Activated CD4-positive, alpha-beta T cell treated with anti-CD3 and anti-CD28 coated beads, Interleukin-2, amount 50 U/mL, for 24 hours (primary cell): Measurements from ENCODE around the gene ELP4.
"Not testable (repeated sequence)": the region's sequence is repeated elsewhere in the genome, so short reads cannot be mapped to it uniquely, and the experiment has no call there.

Experiments
- DNase-seq, 2 donors: peaks; one replicate each; pipeline ENCODE4 v3.0.0-alpha.2; 2020; ENCODE audit warnings: low read depth in 1 of 2, low spot score in 1 of 2

The ELP4 gene

GRCh38 chr11:31641477-31642062, 132.0 kb downstream of the ELP4 start:
- no peak for DNase-seq

DNA sequence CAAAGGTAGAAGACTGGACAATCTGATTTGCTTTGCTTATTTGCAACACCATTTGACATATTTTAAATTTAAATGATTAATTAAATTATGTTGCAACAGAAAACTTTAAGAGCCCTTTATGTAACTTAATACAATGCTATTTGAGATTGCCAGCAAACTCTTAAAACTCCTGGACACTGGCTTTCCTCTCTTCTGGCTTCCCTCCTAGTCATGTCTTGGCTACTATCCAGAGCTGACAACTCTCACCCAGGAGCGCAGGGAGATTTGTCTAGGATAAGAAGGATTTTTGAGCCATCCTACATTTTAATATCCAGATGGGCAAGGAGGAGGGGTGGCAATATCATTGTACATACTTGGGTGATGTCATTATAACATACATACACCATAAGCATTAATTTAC, 134.3 kb downstream of the ELP4 start:
- DNase-seq = no peak

DNA sequence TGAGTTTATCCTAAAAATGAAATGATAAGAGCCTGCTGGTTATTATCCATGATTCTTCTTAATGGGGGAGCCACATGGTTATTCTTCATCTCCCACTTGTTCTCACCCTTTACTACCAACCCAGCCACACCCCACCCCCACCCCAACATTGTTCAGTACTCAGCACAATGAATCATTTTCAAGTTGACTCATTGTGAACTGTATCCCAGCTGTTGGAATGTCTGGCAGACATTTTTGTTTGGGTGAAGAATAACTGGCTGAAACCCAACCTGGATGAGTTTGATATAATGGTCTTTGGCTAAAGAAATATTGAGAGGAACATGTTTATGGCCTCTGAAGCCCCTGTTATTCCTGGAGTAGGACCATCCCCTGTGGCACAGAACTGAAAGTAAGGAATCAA, 136.2 kb downstream of the ELP4 start:
- DNase-seq = no peak

DNA sequence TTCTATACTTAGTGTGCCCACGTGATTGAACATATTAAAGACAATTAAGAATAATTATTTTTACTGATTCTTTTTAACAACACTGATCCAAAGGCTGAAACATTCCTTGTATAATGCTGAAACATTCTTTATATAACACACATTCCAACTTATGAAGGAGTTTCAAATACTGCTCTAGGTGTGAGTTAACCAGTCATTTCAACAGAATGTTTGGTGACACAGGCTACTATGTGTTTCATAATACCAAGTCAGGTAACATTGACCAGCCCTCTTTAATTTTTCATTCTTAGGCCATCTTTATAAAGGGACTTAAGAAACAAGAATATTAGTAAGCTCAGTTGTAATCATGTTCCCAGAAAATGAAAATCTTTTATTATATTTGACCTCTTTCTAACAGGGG, 136.6 kb downstream of the ELP4 start:
- no peak for DNase-seq

DNA sequence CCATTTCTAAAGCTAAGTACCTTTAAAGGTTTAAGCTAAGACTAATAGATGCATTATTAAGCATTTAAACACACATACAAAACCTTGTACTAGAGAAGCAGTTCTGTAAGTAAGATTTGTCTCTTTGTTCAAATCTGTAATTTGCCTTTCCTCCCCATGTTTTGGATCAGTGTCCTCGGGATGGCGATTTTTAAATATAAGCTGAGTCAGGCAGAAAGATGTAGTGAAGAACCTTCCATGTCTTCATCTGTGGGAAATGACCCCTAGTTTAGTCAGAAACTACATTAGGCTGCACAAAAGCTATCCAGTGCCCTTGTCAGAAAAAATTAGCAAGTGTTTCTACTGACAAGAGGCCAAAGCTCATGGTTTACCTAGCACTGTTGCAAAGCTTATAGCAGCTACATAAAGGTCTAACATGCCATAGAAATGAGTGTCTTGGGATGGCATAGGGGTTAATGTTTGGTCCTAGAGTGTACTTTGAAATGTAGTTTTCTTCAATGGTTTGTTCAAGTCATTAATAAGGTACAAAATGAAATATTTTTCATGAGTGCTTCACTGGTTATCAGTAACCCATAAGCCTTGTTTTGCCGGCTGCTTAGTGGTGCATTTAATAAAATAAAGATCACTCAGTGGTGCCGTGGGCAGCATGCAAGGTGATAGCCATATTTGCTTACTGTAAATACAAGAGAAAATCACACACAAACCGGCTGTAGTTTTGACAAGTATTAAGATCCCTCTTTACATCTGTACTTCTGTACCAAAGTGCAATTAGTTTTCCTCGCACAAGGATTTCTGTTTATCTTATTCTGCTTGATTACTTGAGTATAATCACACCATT, 139.8 kb downstream of the ELP4 start:
- DNase-seq = no peak

DNA sequence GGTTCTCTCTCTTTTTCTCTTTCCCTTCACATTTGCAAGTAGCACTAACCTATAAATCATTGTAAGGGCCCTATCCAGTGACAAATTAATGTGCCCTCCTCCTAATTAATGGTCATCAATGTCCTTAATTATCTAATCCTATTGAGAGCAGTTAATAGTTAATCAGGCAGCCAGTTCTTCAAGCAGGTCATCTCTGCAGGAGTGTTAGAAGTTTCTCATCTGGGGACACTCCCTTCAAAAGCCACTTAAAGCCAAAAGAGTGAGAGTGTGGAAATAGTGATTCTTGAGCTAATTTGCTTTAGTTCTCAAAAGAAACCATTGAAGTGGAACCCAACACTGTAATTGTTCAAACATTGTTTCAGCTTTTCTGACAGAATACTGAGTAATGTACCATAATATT, 141.6 kb downstream of the ELP4 start:
- DNase-seq = no peak

DNA sequence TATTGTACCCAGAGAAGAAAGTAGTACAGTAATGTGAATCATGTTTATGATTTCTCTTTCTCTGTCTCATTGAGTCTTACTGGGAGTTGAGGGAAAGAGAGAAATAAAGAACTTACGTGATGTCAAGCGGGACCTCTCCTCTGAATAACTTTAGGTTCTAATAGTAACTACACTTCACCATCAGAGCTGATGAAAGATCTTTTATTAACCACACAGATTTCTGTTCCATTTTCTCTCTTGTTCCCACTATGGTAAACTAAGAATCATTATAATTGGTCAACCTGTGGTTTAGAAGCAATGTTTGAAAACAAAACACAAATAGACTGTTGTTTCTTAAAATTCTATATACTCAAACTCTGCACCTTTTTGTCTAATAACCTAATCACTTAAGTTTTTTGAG, 142.3 kb downstream of the ELP4 start:
- no peak for DNase-seq

DNA sequence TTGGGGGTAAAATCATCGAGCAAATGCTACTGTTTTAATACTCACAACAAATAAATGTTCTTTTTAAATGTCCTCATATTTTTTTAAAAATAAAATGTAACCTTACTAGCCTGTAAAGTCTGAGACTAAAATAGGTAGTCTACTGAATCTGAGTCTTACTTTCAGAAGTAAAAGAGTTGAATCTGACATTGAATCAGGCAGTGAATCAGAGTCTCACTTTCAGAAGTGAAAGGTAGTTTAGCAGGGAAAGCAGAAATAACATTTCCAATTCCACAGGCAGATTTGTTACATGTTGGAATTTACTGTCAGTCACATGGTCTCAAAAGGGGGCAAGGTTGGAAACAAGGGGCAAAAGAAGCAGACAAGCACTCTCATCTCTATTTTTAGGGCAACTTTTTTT, 143.0 kb downstream of the ELP4 start:
- no peak for DNase-seq

- DNase-seq = no peak
These were observed 145.9 kb downstream of the ELP4 start for GRCh38 chr11:31655483-31655882.

DNA sequence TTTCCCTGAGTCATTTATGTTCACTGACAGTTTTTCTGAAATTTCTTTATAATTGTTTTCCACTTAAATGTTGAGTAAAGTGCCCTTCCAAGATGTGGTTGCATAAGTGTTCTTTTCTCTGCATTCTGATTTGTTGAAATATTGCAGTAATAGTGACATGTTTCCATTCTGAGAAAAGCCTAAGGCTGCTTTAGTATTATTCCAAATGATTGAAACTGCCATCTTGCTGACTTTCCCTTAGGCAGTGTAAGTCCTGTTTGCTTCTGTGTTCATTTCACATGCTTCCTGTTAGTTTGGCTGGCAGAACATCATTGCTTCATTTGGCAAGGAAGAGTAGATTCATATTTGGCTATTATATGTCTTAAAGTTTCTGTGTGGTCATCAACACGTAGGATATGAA, 146.5 kb downstream of the ELP4 start:
- DNase-seq = no peak

- DNase-seq = no peak
These were observed 147.5 kb downstream of the ELP4 start for GRCh38 chr11:31657091-31657490.

DNA sequence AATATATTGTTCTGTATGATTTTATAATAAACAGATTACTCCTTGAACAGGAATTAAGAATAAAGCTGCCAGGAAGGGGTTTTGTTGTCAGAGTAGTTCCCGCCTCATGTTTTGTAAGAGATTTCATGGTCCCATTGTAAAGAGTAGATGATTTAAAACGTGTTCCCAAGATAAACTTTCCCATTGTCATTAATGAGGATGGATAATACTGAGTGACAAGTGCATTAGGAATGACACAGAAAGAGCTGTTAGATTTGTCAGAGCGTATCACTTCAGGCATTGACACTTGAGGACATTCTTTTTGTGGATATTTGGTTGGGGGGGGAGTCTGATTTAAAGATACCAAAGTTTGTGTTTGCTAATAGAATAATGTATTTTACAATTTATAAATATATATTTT, 154.6 kb downstream of the ELP4 start:
- DNase-seq = no peak

DNA sequence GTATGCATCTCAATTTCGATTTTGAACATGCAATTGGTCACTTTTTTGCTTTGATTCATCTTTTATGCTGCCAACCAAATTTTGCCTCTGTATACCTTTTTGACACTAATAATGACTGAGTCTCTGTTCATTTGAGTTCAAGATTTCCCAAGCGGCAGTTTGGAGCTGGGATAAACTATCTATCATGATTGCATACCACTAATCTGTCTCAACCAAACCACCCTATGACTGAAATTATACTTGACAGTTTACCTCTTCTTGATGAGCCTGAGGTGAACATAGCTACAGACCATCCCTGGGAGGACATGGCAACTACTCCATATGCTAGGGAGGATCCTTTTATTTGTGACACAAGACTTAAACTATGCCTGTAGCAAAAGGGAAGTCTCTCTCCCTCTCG, 155.4 kb downstream of the ELP4 start:
- no peak for DNase-seq

DNA sequence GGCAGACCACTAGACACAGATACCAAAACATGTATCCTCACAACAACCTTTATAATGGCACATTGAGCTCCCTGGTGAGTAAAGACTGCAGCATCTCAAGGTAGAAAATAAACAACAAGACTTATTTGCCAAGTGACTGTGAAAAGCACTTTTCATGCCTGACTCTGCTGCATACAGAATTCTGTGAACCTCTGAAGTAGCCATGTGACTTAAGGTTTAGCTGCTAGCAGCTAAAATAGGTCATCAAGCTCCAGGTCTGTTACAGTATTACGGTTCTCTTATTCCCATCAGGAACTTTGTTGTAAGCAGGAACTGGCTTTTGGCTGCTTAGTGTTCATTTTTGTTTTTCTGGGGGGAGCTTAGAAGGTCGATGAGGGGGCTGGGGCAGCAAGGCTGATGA, 162.1 kb downstream of the ELP4 start:
- no peak for DNase-seq

DNA sequence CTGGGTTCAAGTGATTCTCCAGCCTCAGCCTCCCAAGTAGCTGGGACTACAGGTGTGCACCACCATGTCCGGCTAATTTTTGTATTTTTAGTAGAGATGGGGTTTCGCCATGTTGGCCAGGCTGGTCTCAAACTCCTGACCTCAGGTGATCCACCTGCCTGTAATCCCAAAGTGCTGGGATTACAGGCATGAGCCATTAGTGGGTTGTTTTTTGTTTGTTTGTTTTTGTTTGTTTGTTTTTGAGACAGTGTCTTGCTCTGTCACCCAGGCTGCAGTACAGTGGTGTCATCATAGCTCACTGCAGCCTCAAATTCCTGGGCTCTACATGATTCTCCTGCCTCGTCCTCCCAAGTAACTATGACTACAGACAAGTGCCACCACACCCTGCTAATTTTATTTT, 163.5 kb downstream of the ELP4 start:
- not testable (repeated sequence) for DNase-seq

GRCh38 chr11:31676280-31676982, 166.9 kb downstream of the ELP4 start:
- no peak for DNase-seq

DNA sequence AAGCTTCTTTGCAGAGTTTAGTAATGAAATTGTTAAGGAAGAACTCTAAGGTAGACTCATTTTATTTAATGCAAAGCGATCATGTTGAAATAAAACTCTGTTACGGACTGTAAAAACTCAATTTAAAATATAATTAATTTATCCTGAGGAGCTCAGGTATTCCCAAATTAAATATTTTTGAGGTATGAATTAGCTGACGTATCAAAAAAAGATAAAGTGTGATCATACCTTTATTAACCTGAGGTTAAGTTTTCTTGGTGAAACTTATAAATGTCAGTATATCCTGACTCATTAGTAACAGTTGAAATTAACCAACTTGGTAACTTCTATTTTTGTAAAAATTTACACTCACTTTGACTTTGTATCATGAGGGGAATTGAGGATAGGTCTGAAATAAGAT, 171.2 kb downstream of the ELP4 start:
- DNase-seq = no peak

- no peak for DNase-seq
These were observed 177.7 kb downstream of the ELP4 start for GRCh38 chr11:31687256-31687655.

- no peak for DNase-seq
These were observed 178.3 kb downstream of the ELP4 start for GRCh38 chr11:31687861-31688260.

- no peak for DNase-seq
These were observed 180.0 kb downstream of the ELP4 start for GRCh38 chr11:31689559-31689958.

DNA sequence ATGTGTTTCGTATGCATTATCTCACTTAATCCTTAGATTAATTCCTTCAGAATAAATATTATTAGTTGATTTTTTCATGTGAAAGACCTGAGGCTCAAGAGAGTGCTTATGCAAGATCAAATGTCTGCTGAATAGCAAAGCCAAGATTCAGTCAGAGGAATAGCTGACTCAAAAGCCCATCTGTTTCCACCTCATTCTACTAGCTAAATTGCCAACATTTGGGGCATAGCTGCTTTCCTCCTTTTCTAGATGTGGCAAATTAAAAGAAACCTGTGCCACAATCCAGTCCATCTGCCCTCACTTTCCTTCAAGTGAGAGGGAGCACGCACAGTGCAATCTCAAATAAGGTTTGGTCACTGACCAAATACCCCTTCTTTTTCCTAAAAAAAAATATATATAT, 180.5 kb downstream of the ELP4 start:
- DNase-seq = no peak

- DNase-seq = no peak
These were observed 180.9 kb downstream of the ELP4 start for GRCh38 chr11:31690516-31690915.
